Testis (tissue), 3 donors: ENCODE data around the gene KIF2C. TPM values are rescaled to one million over a fixed set of nuclear protein-coding genes. Genes with fewer than 3 reads are reported as not detected.

Experiments
- DNase-seq: peaks from one replicate; pipeline ENCODE4 v3.0.0-alpha.2; 2019
- H3K27ac ChIP-seq, 2 donors: fragments of 200-600 bp; sonication (generic); one replicate each; pipeline ENCODE4 v1.5.1; 2019
- H3K27me3 ChIP-seq: fragments of 200-600 bp; sonication (generic); one replicate; pipeline ENCODE4 v1.5.1; 2019
- H3K36me3 ChIP-seq: fragments of 200-600 bp; sonication (generic); one replicate; pipeline ENCODE4 v1.5.1; 2017; ENCODE audit warnings: low read depth; ENCODE audit errors: missing control alignments
- H3K4me1 ChIP-seq: fragments of 200-600 bp; sonication (generic); one replicate; pipeline ENCODE4 v1.5.1; 2019
- H3K4me3 ChIP-seq, 2 donors: fragments of 200-600 bp; sonication (generic); one replicate each; pipeline ENCODE4 v1.5.1; 2017 to 2019
- H3K9me3 ChIP-seq: fragments of 200-600 bp; sonication (generic); one replicate; pipeline ENCODE4 v1.5.1; 2017
- CTCF ChIP-seq, 3 experiments: fragments of 450-650 bp in 2 of 3; fragments of 200-600 bp in 1 of 3; sonication (generic) in 1 of 3; IDR thresholded peaks; one replicate each; pipeline ENCODE4 v1.5.1; 2016 to 2019; ENCODE audit warnings: antibody characterized with exemption in 3 of 3, mild to moderate bottlenecking in 2 of 3, moderate library complexity in 1 of 3
- POLR2A ChIP-seq: fragments of 450-650 bp; IDR thresholded peaks from one replicate; pipeline ENCODE4 v1.6.1; 2017; ENCODE audit warnings: antibody characterized with exemption, mild to moderate bottlenecking, moderate library complexity
- WGBS, 2 donors: methylation state at CpG; one replicate each; pipeline ENCODE4 v1.1.5; 2018; 5-methylcytosine and 5-hydroxymethylcytosine counted together
- intact Hi-C: fragments of 100-400 bp; cut with DNase I; formaldehyde crosslinking; loops from one replicate; pipeline ENCODE4 v1.15.1; 2023; ENCODE audit warnings: low total_unique reads
- polyA plus RNA-seq: library from polyadenylated mRNA; stranded (reverse); fragments of 350-450 nt; fragmentation: Illumina TruSeq; extraction: RNeasy Lipid Tissue Mini Kit (QIAGEN cat#74804); gene quantifications from one replicate; pipeline ENCODE4 v1.2.3, GENCODE V29; 2014; ENCODE audit warnings: low read depth, low replicate concordance; ENCODE audit not compliant: insufficient read depth
- total RNA-seq, 2 donors: library from RNA; depleted of rRNA; stranded (reverse); fragments of >200 nt; gene quantifications; one replicate each; pipeline ENCODE4 v1.2.3, GENCODE V29; 2016

Gene KIF2C
- total and polyA plus RNA-seq, 3 donors from 2014 or later, result 53.5 to 167 (median 130) TPM

- TF ChIP-seq CTCF (IDR thresholded peaks at IDR 0.05), result no peak
- TF ChIP-seq POLR2A, result no peak
- no peak for DNase-seq
- peak within 1 kb of the TSS; percentile 95 to 99 for H3K27ac ChIP-seq
- WGBS, 2 donors, result 41 to 44% methylated on average over 5 to 7 of the region's 7 CpGs
- intact Hi-C loops, result no loop called here
- peaks cover 67% of the 10 kb centered on the region for H3K4me1 ChIP-seq
- no peaks in the 10 kb centered on the region for H3K27me3 ChIP-seq
- no peaks in the 10 kb centered on the region for H3K36me3 ChIP-seq
- H3K4me3 ChIP-seq, result peak within 1 kb of the TSS; percentile 24 to 46
- H3K9me3 ChIP-seq, result no peaks in the 10 kb centered on the region
These were observed 67.2 kb downstream of the KIF2C start, which contains the start of gene DYNLT4 for GRCh38 chr1:44806704-44807363. Gene DYNLT4 (minus strand): TSS chr1:44807351. CDS start chr1:44806668, 683 bp downstream.

GRCh38 chr1:44807364-44808062 is 67.9 kb downstream of the KIF2C start:
- DNase-seq, result peak; percentile 96
- H3K4me1 ChIP-seq, result peaks cover 65% of the 10 kb centered on the region
- no peak for TF ChIP-seq POLR2A
- no peaks in the 10 kb centered on the region for H3K36me3 ChIP-seq
- intact Hi-C loops, result no loop called here
- no peaks in the 10 kb centered on the region for H3K9me3 ChIP-seq
- H3K27me3 ChIP-seq, result no peaks in the 10 kb centered on the region
- H3K27ac ChIP-seq, result peak overlapping the region; percentile 95 to 99
- whole genome bisulfite sequencing, 2 donors, result 17 to 35% methylated on average over 9 to 16 of the region's 16 CpGs
- H3K4me3 ChIP-seq, result no peak overlapping the region

GRCh38 chr1:44808063-44808937 is 68.7 kb downstream of the KIF2C start, which contains the start of gene BTBD19:
Gene BTBD19 (plus strand): TSS chr1:44808523. CDS start chr1:44808821, 298 bp downstream.
- WGBS, 2 donors, result 25 to 29% methylated on average over 18 to 23 of the region's 23 CpGs
- Histone ChIP-seq H3K27ac (peak within 1 kb of the TSS; percentile 95 to 99), H3K36me3 (no peaks in the 10 kb centered on the region), H3K4me1 (peaks cover 62% of the 10 kb centered on the region), H3K4me3 (no peak within 1 kb of the TSS), H3K27me3 (no peaks in the 10 kb centered on the region), H3K9me3 (no peaks in the 10 kb centered on the region)
- no peak for TF ChIP-seq CTCF (IDR thresholded peaks at IDR 0.05)
- TF ChIP-seq POLR2A, result no peak
- peak; percentile 91 for DNase-seq
- intact Hi-C loops, result no loop called here

- H3K4me1 ChIP-seq, result peaks cover 62% of the 10 kb centered on the region
These were observed 69.6 kb downstream of the KIF2C start for GRCh38 chr1:44808938-44809917.

More at GRCh38 chr1:44808938-44809917, 69.6 kb downstream of the KIF2C start:
- intact Hi-C loops, result no loop called here
- peak; percentile 54 for DNase-seq
- H3K27ac ChIP-seq, result peak overlapping the region; percentile 95 to 99
- TF ChIP-seq POLR2A (no peak), CTCF (IDR thresholded peaks at IDR 0.05) (no peak)
- no peaks in the 10 kb centered on the region for H3K9me3 ChIP-seq
- no peaks in the 10 kb centered on the region for H3K27me3 ChIP-seq
- WGBS, 2 donors, result 29 to 44% methylated on average over 5 to 6 of the region's 6 CpGs
- no peaks in the 10 kb centered on the region for H3K36me3 ChIP-seq
- H3K4me3 ChIP-seq, result no peak overlapping the region
